Tibial nerve (tissue), 4 donors: ENCODE data around the gene CAMTA1. TPM values are rescaled to one million over a fixed set of nuclear protein-coding genes. Genes with fewer than 3 reads are reported as not detected.

Source experiments
- DNase-seq, 2 donors: peaks; one replicate each; pipeline ENCODE4 v3.0.0-alpha.2; 2019; ENCODE audit warnings: low spot score in 2 of 2
- H3K27ac ChIP-seq, 4 donors: fragments of 200-600 bp; sonication (generic) in 3 of 4; one replicate each; pipeline ENCODE4 v1.5.1; 2017 to 2019; ENCODE audit warnings: mild to moderate bottlenecking in 1 of 4
- H3K27me3 ChIP-seq, 2 donors: fragments of 200-600 bp; sonication (generic) in 1 of 2; one replicate each; pipeline versions ENCODE4 v1.5.1 to v1.6.0; 2017 to 2019
- H3K36me3 ChIP-seq, 3 donors: fragments of 200-600 bp; sonication (generic); one replicate each; pipeline ENCODE4 v1.5.1; 2018 to 2019
- H3K4me1 ChIP-seq, 4 donors: fragments of 200-600 bp; sonication (generic) in 3 of 4; one replicate each; pipeline ENCODE4 v1.5.1; 2017 to 2019
- H3K4me3 ChIP-seq, 4 donors: fragments of 200-600 bp; sonication (generic) in 3 of 4; one replicate each; pipeline ENCODE4 v1.5.1; 2017 to 2019; ENCODE audit warnings: mild to moderate bottlenecking in 1 of 4, moderate library complexity in 1 of 4
- H3K9me3 ChIP-seq, 4 donors: fragments of 200-600 bp; sonication (generic) in 3 of 4; one replicate each; pipeline ENCODE4 v1.5.1; 2017 to 2019
- CTCF ChIP-seq, 5 experiments: fragments of 200-600 bp in 3 of 5; fragments of 450-650 bp in 2 of 5; sonication (generic) in 3 of 5; IDR thresholded peaks; one replicate each; pipeline ENCODE4 v1.5.1; 2016 to 2019; ENCODE audit warnings: antibody characterized with exemption in 5 of 5, mild to moderate bottlenecking in 3 of 5, moderate library complexity in 2 of 5
- EP300 ChIP-seq, 2 donors: sonication (generic); formaldehyde crosslinking; IDR thresholded peaks; one replicate each; pipeline ENCODE4 v1.6.1; 2017; ENCODE audit warnings: antibody characterized with exemption in 2 of 2, mild to moderate bottlenecking in 1 of 2
- POLR2A ChIP-seq, 2 donors: fragments of 450-650 bp; IDR thresholded peaks; one replicate each; pipeline ENCODE4 v1.6.1; 2017; ENCODE audit warnings: antibody characterized with exemption in 2 of 2, mild to moderate bottlenecking in 2 of 2, moderate library complexity in 2 of 2
- WGBS, 2 donors: methylation state at CpG; one replicate each; pipeline ENCODE4 v1.1.5; 2018; 5-methylcytosine and 5-hydroxymethylcytosine counted together
- total RNA-seq, 4 donors: library from RNA; depleted of rRNA; stranded (reverse); fragments of >200 nt; gene quantifications; one replicate each; pipeline ENCODE4 v1.1.0, GENCODE V29; 2016

Gene CAMTA1
- total RNA-seq, 4 donors from 2014 or later = 41.8 to 104 (median 87.2) TPM

- no peak overlapping the region for H3K4me3 ChIP-seq
- 81 to 89% methylated on average over 10 to 12 of the region's 13 CpGs for WGBS, 2 donors
- TF ChIP-seq POLR2A (IDR thresholded peaks at IDR 0.05) = no peak
- TF ChIP-seq CTCF (IDR thresholded peaks at IDR 0.05) = no peak
- TF ChIP-seq EP300 (IDR thresholded peaks at IDR 0.05) = no peak
- no peaks in the 10 kb centered on the region for H3K36me3 ChIP-seq
- H3K4me1 ChIP-seq = peaks cover 2 to 66% (median 19%) of the 10 kb centered on the region in 4 donors
- no peaks in the 10 kb centered on the region for H3K9me3 ChIP-seq
- DNase-seq = no peak
- H3K27ac ChIP-seq = peak overlapping the region in 2 of 4 donors; percentile 90 to 92
- no peaks in the 10 kb centered on the region for H3K27me3 ChIP-seq
These were observed 688.2 kb downstream of the CAMTA1 start for GRCh38 chr1:7473223-7474142.

GRCh38 chr1:7474143-7474490 lies 688.9 kb downstream of the CAMTA1 start:
- Histone ChIP-seq H3K9me3 (no peaks in the 10 kb centered on the region), H3K27me3 (no peaks in the 10 kb centered on the region), H3K4me1 (peaks cover 2 to 69% (median 18%) of the 10 kb centered on the region in 4 donors), H3K4me3 (no peak overlapping the region), H3K27ac (peak overlapping the region in 1 of 4 donors; percentile 90), H3K36me3 (no peaks in the 10 kb centered on the region)
- TF ChIP-seq POLR2A (IDR thresholded peaks at IDR 0.05) = no peak
- no peak for TF ChIP-seq CTCF (IDR thresholded peaks at IDR 0.05)
- WGBS, 2 donors = 81 to 85% methylated on average over 3 of the region's 3 CpGs
- no peak for DNase-seq

GRCh38 chr1:7474786-7475502 lies 689.7 kb downstream of the CAMTA1 start:
- Histone ChIP-seq H3K27ac (peak overlapping the region in 1 of 4 donors; percentile 90), H3K4me1 (peaks cover 2 to 64% (median 14%) of the 10 kb centered on the region in 4 donors), H3K36me3 (no peaks in the 10 kb centered on the region), H3K27me3 (no peaks in the 10 kb centered on the region), H3K4me3 (no peak overlapping the region), H3K9me3 (no peaks in the 10 kb centered on the region)
- no peak for DNase-seq
- no peak for TF ChIP-seq EP300 (IDR thresholded peaks at IDR 0.05)
- no peak for TF ChIP-seq CTCF (IDR thresholded peaks at IDR 0.05)
- TF ChIP-seq POLR2A (IDR thresholded peaks at IDR 0.05) = no peak
- WGBS, 2 donors = 85 to 87% methylated on average over 9 to 13 of the region's 13 CpGs

GRCh38 chr1:7475691-7476090 lies 690.4 kb downstream of the CAMTA1 start:
- Histone ChIP-seq H3K27ac (no peak overlapping the region), H3K36me3 (no peaks in the 10 kb centered on the region), H3K4me3 (no peak overlapping the region), H3K9me3 (no peaks in the 10 kb centered on the region), H3K27me3 (no peaks in the 10 kb centered on the region), H3K4me1 (peaks cover 2 to 56% (median 10%) of the 10 kb centered on the region in 4 donors)
- no peak for TF ChIP-seq CTCF (IDR thresholded peaks at IDR 0.05)
- TF ChIP-seq EP300 (IDR thresholded peaks at IDR 0.05) = no peak
- TF ChIP-seq POLR2A (IDR thresholded peaks at IDR 0.05) = no peak
- DNase-seq = no peak
- 82 to 96% methylated on average over 4 to 5 of the region's 5 CpGs for WGBS, 2 donors

- Histone ChIP-seq H3K27me3 (no peaks in the 10 kb centered on the region), H3K9me3 (no peaks in the 10 kb centered on the region), H3K36me3 (no peaks in the 10 kb centered on the region), H3K4me3 (no peak overlapping the region), H3K4me1 (peaks cover under 1 to 49% (median 3%) of the 10 kb centered on the region in 4 donors), H3K27ac (peak overlapping the region in 1 of 4 donors; percentile 88)
- WGBS, 2 donors = 40 to 100% methylated on average over 2 of the region's 2 CpGs
- TF ChIP-seq EP300 (IDR thresholded peaks at IDR 0.05) = no peak
- no peak for TF ChIP-seq CTCF (IDR thresholded peaks at IDR 0.05)
- no peak for TF ChIP-seq POLR2A (IDR thresholded peaks at IDR 0.05)
- no peak for DNase-seq
These were observed 691.1 kb downstream of the CAMTA1 start for GRCh38 chr1:7476402-7476801.
